Mammary epithelial cell (primary cell): ENCODE measurements around the gene RFNG.

Source experiments
- CTCF ChIP-seq, 2 donors: IDR thresholded peaks in 1 of 2; conservative IDR thresholded peaks in 1 of 2; 2 replicates each; pipeline ENCODE4 v1.5.1; 2011 to 2012; ENCODE audit warnings: inconsistent platforms in 2 of 2, low read length in 2 of 2, mild to moderate bottlenecking in 2 of 2, control low read depth in 1 of 2, low read depth in 1 of 2; ENCODE audit not compliant: insufficient read depth in 1 of 2; ENCODE audit errors: extremely low read depth in 1 of 2
- EZH2 ChIP-seq: IDR thresholded peaks from 2 replicates; pipeline ENCODE4 v1.6.1; 2012; ENCODE audit warnings: low read length, inconsistent platforms, borderline replicate concordance

GRCh38 chr17:82007228-82007494 is 44.5 kb downstream of the RFNG start:
- TF ChIP-seq EZH2, result no peak
- no peak for TF ChIP-seq CTCF (conservative IDR thresholded peaks at IDR 0.05 in 1 of 2, IDR thresholded peaks at IDR 0.05 in 1 of 2; ENCODE audit: extremely low read depth in 1 of 2, insufficient read depth in 1 of 2, low read depth in 1 of 2, low read length in 2 of 2)
